GM19395 (cell line): ENCODE data around the gene CCDC182.

Experiments used
- ATAC-seq: cut with Tn5 transposase; IDR thresholded peaks from one replicate; pipeline ENCODE4 v1.9.1; 2021; ENCODE audit warnings: mild to moderate bottlenecking, moderate library complexity; ENCODE audit not compliant: unreplicated experiment

Gene CCDC182

DNA sequence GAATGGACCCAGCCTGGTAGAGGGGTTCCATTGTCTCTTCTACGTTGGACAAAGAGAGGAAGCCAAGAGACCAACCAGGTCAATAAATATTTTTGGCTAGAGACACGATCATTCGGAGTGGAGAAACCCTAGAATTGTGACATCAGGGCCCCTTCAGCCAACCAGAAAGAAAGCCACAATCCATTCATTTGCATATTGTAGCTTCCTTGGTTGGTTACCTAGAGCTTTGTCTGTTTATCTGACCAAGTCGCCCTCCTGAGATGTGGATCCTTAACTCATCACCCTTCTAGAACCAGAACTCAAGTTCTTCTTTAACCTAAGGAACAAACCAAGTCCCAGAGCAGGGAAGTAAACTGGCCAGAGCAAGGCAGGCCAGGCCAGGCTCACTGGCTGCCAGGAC lies at the start of gene CCDC182:
Gene CCDC182 (minus strand): TSS at position 58 of the 400 bp plus-strand sequence. CDS start 27 bp downstream, at position 31.
- no peak for ATAC-seq

DNA sequence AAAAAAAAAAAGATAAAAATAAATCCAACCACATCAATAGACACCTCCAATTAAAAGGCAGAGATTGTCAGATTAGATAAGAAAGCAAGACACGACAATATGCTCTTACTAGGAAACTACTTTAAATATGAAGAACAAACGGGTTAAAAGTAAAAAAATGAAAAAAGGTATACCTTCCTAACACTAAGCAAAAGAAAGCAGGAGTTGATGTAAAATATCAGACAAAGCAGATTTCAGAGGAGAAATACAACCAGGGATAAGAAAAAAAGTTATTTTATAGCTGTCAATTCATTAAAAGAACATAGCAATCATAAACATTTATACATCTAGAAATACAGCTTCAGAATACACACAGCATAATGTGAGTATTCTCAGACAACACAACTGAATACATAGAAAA lies 49.7 kb upstream of the CCDC182 start:
- no peak for ATAC-seq

DNA sequence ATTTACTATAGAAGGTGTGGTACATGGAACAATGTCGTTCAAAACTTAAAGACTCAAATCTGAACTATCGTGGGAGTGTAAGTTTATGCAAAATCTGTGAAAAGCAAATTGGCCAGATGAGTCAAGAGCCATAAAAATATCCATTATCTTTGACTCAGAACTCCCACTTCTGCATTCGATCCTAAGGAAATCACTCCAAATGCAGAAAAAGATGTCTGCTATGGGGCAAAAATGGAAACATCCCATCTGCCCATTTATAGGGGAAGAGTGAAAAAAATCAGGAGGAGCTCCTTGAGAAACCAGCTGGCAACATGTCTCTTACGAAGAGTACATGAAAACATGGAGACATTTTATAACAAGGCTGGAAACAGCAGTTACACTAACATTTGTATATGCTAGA lies 43.6 kb upstream of the CCDC182 start:
- ATAC-seq: no peak

- no peak for ATAC-seq
Observed at GRCh38 chr17:57785022-57785421, 39.9 kb upstream of the CCDC182 start.

DNA sequence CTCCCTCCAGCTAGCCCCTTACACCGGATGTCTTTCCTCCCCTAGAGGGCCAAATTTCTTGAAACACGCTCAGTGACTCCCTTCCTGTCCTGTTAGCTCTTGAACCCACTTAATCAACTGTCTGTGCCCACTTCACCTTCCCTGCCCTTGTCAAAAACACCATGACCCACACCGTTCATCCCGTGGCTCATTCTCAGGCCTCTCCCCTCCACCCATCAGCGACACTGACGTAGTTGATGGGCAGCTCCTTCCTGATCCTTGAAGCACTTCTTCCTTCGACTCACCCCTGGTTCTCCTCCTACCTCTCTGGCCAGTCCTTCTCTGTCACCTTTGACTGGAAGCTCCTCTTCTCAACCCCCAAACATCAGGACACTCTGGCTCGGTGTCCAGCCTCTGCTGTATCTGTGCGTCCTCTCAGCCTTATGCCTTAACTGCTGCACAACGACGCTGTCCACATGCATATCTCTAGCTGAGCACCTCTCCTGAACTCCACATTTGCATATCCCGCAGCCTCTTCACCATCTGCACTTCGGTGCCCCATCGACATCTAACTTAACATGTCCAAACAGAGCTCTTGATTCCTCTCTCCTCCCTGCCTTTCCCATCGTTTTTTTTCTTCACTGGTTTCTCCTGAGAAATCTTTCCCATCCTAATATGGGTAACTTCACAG lies 39.3 kb upstream of the CCDC182 start:
- ATAC-seq: no peak

DNA sequence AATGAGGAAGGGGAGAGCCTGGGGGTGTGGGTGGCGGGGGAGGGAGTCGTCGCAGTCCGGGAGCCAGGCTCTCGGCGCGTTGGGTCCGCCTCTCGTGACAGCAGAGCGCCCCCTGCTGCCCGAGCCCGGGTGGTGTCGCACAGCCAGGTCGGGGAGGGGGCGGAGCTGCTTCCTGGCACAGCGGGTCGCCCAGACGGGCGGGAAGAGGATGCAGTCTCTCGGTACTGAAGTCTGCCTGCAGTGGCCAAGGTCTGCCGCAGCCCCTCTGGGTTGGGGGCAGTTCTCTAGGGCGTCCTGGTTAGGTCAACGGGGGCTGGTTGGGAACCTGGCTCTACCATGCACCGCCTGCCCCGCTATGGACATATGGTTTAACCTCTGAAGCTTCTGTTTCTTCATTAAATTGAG lies 38.2 kb upstream of the CCDC182 start:
- ATAC-seq: no peak

DNA sequence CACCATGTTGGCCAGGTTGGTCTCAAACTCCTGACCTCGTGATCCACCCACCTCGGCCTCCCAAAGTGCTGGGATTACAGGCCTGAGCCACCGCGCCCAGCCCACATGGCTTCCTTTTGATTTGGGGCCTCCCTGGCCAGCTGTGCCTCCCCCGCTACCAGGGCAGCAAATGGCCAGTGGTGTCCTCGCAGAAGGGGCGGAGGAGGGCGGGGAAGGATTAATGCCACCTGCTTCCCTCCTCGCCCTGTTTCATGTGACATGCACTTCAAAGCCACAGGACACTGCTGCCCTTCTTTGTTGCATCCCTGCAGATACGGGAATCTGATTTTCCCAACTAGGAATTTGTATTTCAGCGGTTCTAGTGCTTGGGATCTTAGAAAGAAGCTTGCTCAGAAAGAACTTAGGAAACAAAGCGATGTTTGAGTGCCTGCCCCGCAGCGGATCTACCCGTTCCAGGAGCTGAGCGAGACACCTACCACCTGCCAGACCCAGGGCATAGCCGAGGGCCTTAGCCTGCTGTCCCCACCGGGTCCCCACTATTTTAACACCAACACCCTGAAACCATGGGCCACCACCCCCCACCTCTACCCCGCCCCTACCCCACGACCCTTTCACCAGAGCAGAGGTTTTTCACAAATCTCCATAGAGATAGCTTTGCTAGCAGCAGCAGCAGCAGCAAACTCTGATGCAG lies 37.7 kb upstream of the CCDC182 start:
- no peak for ATAC-seq

DNA sequence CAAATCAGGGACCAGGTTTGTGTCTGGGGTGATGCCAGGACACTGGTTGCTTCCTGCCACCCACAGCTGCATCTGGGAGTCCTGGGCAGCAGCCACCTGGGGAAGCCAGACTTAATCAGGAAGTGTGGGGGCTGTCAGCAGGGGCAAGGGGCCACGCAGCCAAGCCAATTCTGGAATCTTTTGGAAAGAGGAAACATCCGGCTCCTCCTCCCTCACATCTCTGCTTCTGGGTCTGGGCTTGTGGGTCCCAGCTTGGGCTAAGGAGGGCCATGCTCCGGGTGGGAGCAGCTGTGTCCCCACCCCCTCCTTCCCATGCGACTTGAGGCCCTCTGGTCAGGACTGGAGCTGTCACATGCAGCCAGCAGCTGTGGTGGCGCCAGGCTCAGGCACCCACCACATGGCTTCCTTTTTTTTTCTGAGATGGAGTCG lies 37.0 kb upstream of the CCDC182 start:
- ATAC-seq: no peak

DNA sequence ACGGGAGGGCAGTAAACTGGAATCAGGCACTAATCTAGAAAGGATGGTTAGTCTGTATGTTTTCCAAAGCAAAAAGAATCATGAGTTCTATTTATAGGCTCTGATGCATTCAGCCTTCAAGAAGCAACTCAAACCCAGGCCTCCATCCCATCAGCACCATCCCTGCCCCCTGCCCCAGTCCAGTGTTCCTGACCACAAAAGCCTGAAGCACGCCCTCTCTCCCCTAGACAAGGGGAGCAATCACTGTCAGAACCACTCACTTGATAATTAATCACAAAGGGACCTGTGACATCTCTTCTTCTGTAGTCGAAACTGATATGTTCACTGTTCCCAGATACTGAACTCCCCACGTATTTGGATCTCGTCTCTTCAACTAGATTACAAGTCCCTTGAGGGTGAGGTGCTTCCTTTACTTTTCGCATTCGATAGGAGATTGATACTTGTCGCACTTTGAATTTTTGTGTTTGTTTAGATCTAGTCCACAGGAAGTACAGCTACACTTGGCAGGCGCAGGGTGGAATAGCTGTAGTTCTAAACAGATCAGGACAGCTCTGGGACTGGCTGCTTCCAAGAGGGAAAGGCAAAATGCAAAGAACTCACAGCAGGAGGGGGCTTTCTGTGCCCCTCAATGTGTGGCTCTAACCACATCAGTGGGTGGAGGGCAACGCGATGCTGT lies 36.4 kb upstream of the CCDC182 start:
- no peak for ATAC-seq

DNA sequence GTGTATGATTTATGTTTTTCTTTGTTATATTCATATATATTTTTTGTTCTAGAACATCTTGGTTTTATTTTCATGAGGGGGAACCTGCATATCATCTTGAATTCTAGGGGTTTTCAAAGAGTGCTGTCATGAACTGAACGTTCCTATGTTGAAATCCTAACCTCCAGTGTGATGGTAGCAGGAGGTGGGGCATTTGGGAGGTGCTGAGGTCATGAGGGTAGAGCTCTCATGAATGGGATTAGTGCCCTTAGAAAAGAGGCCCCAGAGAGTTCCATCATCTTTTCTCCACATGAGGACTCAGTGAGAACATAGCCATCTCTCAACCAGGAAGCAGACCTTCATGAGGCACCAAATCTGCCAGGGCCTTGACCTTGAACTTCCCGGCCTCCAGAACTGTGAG lies 34.6 kb upstream of the CCDC182 start:
- ATAC-seq: no peak

DNA sequence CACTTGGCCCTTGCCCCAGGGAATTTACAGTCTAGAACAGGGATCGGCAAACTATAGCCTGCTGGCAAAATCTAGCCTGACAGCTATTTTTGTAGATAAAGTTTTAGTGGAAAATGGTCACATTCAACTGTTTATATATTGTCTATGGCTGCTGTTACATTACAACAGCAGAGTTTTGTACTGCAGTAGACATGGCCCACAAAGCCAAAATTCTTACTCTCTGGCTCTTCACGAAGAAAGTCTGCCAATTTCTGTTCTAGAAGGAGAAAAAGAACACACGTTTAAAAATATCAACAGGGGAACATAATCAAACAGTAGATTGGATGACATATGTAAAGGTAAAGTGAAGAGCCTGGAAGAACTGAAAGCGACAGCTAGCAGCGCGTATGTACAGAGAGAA lies 33.2 kb upstream of the CCDC182 start:
- ATAC-seq: no peak

DNA sequence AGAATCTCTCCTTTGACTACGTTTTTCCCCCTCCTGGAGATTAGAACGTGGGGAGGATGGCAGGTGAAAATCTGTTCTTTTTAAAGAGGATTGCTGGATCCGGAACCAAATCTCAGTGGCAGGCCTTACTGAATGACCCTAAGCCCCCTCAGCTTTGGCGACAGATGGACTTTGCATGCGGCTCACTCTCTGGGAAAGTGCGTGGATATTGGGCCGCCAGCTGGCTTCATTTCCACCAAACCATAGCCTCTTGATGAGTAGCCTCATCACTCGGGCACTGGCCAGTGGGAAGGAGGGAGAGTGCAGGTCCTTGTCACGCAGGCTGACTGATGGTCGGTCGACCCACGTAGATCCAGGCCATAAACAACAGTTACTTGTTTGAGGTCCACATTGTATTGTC lies 31.3 kb upstream of the CCDC182 start:
- no peak for ATAC-seq

DNA sequence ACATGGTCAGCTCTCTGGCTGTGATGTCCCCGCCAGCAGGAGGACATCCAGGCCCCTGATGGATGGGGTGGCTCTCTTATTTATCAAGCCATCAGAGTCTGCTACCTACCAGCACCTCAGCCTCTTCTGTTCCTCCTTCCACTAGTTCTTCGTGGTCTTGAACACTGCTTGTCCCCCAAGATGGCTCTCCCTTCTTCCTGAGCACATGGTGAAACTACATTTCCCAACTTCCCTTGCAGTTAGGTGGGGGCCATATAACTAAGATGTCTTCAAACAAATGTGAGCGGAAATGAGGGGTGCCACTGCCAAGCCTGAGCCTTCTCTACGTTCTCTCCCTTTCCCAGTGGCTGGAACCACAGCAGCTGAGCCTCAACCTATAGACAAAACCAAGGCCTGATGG lies 29.8 kb upstream of the CCDC182 start:
- no peak for ATAC-seq

DNA sequence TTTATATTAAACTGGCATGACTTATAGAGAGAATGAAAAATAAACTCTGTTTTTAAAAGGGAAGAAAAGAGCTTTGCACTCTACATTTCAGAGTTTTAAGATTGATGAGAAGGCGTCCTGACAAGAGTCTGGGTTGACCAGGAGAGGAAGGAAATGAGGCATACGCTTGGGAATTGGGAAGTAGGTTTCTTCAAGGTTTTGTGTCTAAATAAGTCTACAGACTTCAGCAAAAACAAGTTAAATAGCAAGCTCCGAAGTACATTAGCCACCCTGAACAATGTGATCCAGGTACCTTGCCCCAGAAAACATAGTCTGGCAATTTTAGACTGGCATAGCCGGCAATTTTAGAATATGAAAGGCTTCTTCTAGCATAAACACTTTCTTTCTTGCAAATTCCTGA lies 28.5 kb upstream of the CCDC182 start:
- no peak for ATAC-seq

DNA sequence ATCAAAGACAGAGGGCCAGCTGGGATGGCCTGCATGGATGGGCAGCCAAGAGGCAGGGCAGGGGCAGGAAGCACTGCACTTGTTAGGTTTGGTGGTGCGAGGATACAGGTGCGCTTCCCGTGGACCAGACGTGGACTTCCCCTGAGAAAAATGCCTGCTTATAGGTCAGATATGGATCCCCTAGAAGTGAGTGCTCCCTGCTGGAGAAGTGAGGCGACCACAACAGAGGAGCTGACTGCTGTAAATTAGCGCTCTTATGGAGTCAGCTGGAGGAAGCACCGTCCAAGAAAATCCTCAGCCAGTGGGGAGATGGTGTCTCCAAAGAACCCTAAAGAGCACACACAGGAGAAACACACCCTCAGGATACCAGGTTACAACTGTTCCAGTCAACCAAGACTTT lies 27.7 kb upstream of the CCDC182 start:
- ATAC-seq: no peak

DNA sequence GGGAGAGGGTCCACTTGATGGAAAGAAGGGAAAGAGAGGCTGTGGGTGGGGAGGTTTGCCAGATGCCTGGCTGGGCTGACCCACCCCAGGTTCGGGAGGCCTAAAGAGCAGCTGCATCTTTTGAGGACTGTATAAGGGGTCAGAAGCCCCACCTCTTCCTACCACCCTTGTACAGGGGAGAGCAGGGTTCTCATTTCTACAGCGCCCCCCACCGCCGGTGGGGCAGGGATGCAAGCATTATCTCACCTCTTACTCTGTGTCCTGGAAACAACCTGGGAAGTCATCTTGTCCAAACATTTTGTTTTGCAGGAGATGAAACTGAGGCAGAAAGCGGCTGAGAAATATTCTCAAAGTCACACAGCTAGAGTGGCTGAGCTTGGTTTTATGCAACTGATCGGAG lies 22.5 kb upstream of the CCDC182 start:
- no peak for ATAC-seq

DNA sequence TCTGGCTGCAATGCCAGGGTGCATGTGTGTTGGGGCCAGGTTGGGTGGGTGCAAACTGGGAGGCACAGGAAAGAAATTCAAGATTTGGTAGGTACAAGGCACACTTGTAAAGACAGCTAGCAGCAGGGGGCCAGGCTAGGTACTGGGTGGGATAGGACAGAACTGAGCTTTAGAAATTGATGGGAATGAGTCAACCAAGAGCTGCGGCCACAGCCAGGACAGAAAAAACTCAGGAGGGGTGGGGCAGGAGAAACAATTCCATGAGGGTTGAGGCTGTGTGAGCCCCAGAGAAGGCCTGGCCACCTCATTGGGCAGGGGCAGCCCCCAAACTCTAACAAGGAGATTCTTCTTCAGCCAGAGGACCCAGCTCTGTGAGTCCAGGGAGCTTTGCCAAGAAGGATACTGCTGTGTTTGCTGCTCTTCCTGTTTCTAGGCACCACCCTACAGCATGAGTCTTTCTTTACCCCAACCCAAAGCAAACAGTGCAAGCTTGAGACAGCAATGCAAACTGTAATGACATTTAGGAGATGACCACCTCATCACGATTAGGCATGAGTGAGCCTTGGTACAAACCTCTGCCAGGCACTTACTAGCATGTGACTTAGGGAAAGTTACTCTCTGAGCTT lies 21.3 kb upstream of the CCDC182 start:
- no peak for ATAC-seq

DNA sequence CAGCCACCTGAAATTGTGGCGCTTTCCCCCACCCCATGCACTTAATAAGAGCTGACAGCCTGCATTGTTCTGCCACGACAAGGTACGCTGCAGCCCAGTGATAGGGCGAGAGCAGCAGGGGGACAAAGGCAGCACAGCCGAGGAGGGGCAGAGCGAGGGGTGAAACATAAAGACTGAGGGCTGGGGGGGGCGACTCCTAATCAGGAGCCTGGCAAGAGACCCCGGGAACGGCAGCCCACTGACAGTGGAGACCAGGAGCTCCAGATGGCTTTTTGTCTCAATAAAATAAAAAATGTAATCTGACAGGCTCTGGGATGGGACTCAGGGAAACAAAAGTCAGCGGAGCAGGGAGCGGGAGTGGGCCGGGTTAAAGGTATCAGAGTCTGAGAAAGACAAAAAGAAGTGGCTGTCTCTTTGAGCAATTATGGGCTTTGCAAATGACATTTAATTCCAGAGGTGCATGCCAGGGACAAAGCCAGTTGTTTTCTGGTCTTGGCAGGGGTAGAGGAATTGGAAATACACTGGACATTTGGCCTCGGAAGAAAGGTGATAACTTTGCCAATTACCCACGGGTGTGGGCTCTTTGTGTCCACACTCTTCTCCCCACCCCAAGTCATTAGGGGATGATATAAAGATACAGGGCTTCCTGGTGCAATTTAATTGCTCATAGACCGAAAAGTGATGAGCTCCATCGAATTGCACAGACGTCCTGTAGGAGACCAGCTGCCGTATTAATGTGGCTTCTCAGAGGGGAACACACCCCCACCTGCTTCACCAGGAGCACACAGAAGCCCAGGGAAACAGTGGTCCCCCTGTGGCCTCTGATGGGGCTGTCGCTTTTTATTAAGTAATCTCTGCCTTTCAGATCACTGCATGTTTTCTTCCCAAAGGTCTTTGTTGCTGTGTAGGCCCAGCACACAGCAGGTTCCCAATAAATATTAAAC lies 17.6 kb upstream of the CCDC182 start:
- no peak for ATAC-seq

DNA sequence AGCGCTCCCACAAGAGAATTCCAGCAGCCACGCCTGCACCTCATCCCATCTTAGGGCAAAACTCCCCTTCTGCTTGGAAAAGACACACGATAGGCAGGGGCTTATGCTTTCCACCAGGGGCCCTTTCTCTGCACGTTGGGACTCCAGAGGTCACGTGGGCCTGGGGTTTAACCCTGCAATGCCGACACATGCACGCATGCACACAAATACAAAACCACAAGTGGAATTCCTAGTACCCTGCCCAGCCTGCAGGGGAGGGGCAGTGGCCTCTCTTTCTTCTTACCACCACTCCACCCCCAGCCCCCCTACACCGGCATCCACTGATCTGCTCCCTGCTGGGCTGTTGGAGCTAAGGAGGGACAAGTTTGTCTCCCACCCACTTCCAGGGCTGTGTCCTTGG lies 16.8 kb upstream of the CCDC182 start:
- no peak for ATAC-seq

- ATAC-seq: no peak
Observed at GRCh38 chr17:57760046-57760445, 14.9 kb upstream of the CCDC182 start.

- no peak for ATAC-seq
Observed at GRCh38 chr17:57758654-57759053, 13.6 kb upstream of the CCDC182 start.
